Measurements from ENCODE around the gene LINC01488. TPM values are rescaled to one million over a fixed set of nuclear protein-coding genes. Genes with fewer than 3 reads are reported as not detected.

The LINC01488 gene
- polyA plus RNA-seq, 1 donor: not detected

DNA sequence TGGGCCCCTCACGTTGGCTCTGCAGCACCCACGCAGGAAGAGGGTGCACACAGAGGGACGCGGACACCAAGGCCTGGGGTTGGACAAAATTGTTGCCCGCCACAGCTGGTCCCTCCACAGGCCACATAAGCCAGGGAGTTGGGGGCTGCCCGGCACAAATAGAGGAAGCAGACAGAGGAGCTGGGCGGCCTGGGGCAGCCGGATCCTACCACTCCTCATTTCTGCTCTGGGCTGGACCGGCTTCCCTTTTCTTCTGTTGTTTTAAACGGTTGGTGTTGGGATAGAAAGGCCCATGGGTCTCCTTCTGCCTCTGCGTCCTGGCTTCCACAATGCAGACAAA lies 36.4 kb upstream of the LINC01488 start:
- no peak for DNase-seq

DNA sequence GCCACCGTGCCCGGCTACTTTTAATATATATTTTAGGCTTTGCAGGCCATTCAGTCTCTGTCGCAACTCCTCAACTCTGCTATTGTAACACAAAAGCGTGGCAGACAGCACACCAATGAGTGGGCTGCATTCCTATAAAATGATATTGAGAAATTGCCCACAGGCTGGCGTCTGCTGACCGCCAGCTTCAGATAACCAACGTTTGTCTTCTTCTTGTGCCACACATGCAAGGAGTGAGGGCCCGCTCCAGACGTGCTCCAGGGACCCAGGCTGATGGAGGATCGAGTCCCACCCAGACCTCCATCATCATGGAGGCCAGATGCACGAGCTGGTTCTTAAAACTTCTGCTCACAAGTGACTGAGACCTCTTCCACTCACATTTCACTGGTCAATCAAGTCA lies 35.4 kb upstream of the LINC01488 start:
- no peak for DNase-seq

DNA sequence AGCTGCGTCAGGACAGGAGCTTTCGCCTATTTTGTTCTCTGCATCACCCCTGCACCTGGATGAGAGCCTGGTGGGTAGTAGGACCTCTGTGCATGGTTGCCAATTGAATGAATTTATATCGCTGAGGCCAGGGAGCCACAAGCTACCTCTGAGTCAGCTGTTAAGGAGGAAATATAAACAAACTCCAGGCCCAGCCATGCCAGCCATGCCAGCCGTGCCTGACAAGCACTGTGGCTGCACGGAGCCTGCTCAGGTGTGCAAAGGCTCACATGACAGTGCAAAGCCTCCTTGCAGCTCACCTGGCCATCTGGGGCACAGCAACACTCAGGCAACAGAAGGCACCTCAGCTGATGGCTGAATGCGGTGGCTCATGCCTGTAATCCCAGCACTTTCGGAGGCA lies 33.7 kb upstream of the LINC01488 start:
- no peak for DNase-seq

DNA sequence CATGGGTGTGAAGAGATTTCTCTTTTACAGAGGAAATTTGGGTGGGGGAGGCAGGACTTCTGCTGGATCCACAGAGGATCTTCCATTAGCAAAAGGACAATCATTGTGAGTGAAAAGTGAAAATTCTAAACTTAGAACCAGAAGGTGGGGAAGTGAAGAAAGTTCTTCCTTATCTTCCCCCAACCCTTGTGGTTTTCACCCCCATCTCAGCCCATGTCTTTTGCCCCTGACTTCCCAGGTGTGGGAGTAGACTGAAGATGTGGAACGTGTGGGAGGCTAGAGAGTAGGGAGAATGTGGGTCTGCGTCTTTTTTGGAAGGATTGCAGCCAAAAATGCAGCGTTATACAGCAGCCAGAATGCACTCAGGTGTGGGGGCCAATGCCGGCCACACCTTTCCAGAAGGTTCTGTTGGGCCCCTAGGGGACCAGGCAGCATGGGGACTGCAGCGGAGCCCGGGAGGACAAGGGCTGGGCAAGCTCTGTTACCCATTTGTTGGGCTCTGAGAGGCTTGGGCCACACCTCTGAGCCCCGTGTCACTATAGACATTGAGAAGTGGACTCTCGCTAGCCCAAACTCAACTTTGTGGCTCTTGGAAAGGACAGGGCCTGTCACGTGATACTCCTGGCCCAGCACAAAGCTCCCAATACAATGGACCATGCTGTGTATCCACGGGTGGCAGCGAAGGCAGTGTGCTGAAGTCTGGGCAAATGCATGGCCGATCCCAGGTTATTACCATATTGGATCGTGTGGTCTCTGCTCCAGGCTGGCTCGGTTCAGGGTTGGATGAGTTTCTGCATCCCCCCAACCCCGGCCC lies 32.8 kb upstream of the LINC01488 start:
- no peak for DNase-seq

DNA sequence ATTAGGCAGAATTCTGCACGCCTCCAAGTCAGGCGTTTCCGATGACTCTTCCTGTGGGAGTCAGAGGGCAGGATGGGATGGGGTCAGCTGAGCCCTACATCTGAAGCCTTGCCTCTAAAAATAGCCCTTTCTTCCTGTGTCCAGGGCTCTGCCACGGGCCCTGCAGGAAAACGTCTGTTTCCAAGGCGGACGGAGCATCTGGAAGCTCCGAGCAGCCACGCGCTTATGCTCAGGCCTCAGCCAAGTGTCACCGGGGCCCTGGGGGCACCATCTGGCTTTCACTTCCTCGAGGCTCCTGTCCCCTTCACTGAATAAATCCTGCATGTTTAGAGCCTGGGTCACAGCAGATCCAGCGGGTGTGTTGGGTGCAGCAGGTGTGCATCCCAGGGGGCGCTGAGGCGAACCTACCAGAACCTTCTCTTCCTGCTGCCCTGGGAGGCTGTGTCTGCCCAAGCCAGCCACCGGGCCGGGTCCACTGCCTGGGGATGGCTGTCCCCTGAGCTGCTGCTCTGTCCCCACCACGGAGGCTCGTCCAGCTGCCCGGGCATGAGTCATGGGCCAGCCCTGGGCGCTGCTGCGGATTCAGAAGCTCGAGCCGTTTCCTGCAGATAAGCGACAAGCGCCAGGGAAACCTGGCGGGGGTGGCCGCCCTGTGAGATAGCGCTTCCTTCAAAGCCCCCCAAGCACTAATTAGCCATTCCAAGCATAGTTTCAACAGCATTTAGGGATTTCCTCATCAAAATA lies 32.0 kb upstream of the LINC01488 start:
- no peak for DNase-seq

DNA sequence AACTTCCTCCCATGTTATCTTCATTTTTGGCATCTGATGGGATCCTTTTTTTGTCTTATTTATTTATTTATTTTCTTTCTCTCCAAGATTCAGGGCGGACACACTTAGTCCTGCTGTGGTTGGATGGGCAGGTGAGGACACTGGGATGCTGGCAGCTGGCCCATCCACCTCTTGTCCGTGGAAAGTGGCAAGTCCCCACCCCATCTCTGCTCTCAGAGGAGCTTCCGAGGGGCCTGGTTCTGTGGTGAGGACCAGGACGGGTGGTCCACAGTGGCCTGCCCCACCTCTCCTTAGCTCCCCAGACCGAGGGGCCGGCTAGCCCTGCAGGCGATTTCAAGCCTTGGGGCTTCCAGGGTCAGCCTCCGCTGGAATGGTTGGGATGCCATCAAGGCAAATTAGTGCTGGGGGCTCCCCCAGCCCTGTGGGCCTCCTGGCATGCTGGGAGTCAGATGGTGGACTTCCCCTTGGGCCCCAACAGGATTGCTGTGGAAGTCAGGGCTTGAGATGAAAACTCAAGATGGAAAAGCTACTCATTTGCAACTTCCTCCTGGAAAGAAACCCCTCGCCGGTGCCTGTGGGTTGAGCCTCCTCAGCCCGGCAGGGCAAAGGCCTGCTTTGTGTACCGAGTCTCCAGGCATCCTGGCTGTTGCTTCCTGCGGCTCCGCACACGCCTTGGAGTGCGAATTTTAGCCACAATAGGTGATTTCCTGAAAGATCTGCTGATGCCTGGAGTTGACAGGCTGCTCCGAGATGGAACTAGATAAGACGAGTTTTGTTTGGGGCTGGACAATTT lies 31.2 kb upstream of the LINC01488 start:
- no peak for DNase-seq

DNA sequence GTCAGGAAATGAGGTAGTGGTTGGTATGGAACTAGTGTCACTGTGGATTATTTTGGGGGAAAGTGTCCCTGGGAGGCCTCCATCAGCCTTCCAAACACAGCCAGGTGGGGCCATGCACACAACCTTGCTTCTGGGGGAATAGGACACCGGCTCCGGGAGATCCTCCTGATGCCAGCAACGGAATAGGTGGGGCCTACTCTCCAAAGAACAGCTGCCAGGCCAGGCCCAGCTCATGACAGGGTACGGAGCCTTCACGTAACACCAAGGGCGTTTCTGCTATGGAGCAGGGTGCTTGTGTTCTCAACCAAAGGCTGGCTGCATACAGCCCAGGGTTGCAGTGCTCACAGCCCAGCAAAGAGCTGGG lies 30.6 kb upstream of the LINC01488 start:
- no peak for DNase-seq

DNA sequence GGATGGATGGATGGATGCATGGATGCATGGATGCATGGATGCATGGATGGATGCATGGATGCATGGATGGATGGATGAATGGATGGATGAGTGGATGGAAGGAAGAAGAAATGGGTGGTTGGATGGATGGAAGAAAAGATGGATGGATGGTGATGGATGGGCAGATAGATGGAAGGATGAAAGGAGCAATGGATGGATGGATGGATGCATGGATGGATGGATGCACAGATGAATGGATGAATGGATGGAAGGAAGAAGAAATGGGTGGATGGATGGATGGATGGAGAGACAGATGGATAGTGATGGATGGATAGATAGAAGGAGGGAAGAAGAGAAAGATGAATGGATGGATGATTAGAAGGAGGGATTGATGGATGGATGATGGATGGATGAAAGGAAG lies 30.2 kb upstream of the LINC01488 start:
- DNase-seq: no peak

DNA sequence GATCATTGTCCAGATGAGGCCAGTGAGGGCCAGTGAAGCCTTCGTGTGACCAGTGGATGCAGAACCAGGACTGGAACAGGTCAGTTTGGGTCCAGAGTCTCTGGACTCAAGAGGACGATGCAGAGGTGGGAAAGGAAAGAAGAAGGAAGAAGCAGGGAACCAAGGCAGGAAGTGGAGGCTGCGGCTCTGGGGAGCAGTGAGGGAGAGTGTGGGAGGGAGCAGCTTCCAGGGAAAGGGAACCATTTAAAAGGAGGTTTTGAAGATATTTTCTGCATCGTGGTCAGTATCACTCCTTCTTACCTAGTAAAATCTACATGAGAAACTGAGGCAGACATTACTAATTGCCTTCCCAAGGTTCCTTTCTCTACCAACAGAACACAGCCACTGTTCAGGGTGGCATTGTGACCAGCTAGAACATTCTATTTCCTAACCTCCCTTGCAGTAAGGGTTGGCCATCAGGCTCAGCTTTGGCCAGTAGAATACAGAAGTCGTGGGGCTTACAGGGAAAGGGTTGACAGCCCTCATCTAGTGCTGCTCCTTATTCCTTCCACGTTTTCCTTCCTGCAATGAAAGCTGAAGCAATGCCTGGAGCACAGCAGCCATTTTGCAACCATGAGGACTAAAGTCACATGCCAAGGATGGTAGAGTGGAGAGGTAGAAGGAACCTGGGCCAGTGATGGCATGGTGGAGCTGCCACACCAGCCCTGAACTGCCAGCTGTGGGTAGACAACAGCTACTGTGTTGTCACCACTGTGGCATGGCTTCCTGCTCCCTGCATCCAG lies 29.1 kb upstream of the LINC01488 start:
- DNase-seq: no peak

DNA sequence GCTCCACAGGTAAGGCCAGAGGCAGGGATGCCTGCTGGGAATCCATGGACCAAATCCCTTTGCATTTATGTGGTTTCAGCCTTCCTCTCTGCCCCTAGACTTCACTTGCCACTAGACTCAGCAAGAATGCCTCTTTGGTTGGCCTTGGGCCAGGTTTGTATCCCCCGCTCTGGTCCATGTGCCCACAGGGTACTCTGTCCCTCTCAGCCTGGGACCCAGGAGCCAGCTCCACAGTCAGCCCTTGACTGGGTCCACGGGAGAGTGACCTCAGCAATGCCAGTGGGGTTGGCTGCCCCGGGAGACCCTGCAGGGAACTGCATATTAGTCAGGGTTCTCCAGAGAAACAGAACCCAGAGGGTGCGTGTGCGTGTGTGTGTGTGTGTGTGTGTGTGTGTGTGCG lies 28.3 kb upstream of the LINC01488 start:
- no peak for DNase-seq

DNA sequence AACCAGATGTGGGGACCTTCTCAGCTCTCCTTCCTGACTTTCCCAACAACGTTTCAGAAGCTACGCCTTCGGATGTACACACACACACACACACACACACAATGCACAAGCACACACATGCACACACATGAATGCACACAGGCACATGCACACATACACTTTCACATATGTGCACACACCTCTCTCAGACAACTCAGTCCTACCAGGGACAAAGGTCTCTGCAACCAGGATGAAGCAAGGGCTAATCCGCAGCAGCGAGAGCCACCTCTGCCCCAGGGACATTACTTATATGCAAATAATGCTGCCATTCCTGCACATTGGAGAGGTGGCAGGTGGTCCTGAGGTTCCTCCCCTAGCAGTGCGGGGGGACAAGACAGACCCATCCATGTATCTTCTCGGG lies 27.4 kb upstream of the LINC01488 start:
- DNase-seq: no peak

DNA sequence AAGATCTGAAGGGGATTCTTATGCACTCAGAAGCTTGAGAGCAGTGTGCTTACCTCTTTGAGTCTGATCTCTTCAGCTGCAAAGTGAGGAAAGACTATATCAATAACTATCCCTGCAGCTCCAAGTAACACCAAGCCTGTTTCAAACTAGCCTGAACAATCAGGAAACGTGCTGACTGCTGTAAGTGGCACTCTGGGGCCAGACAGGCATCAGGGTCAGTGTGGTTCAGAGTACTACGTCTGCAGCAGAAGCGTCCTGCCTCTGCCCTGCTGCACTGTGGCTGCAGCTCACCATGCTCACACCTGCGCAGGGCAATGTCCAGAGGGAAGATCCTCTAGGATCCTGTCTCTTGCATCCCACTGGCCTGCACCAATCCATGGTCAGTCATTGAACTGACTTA lies 25.5 kb upstream of the LINC01488 start:
- DNase-seq: no peak

DNA sequence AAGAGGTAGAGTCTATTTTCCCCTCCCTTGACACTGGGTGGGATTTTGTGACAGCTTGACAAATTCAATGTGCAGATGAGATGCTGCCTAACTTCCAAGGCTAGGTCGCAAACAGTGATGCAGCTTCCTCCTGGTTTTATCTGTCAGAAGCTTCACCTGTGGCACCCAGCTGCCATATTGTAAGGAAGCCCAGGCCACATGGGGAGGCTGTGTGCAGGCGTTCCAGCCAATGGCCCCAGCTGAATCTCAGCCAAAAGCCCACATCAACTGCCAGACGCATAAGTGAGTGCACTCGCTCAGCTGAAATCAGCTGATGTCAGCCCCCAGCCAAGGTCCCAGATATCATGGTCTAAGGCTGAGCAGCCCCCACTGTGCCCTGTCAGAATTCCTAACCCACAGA lies 24.8 kb upstream of the LINC01488 start:
- DNase-seq: no peak

DNA sequence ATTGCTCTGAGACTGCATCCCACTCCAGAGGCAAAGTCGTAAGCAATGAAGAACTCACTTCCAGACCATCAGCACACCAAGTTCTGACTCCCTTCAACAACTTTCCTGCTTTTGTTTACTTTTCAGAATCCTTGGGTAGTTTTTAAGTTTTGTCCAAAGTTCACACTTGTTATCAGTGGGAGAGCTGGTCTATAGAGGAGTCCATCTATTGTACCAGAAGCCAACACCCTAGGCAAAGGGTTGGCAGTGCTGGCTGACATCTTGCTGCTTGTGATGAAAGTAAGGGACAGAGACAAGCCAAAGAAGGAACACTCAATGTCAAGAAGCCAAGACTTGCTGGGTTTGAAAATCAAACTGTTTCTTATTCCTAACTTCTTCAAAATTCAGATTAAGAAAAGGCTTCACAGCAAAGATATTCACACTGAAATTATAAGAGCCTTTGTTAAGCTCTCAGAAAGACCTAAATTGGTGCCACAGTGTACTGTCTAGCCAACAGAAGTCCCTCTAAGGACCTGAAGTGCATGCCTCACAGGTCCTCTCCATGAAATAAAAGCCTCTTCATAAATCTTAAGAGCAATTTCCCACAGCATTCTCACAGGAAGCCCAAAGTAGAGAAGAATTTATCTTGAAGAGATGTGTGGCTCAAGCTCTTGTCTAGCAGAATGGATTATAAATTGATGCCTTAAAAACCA lies 21.5 kb upstream of the LINC01488 start:
- no peak for DNase-seq

DNA sequence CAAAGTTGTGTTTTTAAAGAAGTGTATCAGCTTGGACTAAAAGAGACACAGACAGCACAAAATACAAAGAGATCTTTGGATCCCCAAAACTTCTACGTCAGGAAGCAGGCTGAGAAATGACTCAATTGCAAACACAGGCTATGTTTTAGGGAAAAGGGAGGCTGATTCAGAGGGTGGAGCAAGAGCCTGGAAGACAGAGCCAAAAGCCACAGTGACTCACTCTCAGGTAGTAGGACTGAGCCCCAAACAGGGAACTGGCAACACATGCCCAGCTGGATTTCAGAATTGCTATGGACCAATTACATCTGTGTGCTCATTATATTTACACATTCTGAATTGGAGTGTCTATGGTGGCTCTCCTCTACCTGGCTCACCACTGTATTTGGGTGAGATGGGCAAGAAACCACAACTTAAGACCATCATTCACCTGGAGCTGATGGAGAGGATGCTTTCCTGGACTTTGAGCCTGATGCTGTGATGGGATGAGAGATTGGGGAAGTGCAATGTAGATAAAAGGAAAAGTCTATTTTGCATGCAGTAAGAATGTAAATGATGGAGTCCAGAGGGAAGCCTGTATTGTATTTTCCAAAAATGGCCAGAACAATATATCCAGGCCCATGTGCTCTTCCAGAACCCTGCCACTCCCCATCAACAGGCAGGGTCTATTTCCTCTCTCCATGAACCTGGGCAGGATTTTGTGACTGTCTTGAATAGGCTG lies 20.8 kb upstream of the LINC01488 start:
- no peak for DNase-seq

DNA sequence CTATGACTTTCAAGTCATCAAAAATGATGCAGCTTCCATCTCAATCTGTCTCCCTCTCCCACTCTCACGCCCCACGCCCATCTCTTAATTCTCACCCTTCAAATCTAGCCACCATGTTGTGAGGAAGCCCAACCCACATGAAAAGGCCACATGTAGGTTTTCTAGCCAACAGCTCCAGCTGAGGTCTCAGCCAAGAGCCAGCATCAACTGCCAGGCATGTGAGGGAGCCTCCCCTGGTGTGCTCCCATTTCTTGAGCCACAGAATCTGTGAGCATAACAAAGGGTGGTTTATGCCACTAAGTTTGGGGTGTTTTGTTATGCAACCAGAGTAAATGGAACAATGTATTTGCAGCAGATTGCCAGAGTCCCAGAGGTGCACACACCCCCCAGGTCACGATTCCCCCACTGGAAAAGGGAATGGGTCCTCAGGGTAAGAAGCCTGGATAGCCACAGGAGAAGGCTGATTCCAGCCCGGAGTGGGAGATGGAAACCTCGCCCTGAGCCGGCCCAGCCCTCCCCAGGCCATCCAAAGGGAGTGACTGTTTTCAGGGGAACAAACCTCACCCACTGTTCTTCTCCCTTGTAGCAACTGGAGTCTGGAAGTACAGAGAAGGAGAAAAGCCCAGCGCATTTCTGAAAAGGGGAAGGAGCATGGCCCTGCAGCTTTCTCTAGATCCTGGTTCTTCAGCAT lies 20.0 kb upstream of the LINC01488 start:
- DNase-seq: no peak

DNA sequence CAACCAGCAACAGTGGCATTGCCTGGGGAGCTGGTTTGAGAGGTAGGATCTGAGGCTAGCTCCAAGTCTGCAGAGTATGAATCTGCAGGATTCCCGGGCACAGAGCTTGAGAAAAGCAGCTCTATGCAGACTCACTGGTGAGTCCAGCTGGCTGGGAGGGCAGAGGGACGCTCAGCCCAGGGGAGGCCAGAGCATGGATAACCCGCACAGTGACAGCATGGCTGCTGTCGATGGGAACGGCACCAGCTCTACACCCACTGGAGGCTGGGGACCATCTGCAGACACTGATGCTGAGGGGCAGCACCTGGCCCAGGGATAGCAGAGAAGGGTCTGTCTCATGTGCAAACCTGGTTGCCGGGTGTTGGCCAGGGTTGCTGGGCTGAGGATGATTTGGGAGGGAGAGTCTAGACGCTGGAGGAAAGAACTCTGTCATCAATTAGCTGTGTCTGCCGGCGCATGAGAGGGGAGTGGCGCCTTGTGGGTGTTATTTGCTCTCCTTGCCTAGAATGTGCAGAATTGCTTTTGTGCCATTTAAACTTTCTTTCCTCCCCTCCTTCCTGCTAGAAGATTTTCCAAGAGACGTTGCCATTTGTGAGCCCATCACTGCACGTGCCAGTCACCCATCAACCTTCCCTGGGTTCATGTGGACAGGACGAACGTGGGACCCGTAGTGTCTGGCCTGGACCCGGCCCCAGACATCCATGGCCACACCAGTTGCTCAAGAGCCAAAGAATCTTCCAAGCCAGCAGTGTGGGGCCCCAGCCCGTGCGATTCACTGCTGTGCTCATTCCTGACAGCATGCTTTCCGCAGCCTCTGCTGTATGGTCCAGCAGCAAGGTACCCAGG lies 19.1 kb upstream of the LINC01488 start:
- DNase-seq: no peak

DNA sequence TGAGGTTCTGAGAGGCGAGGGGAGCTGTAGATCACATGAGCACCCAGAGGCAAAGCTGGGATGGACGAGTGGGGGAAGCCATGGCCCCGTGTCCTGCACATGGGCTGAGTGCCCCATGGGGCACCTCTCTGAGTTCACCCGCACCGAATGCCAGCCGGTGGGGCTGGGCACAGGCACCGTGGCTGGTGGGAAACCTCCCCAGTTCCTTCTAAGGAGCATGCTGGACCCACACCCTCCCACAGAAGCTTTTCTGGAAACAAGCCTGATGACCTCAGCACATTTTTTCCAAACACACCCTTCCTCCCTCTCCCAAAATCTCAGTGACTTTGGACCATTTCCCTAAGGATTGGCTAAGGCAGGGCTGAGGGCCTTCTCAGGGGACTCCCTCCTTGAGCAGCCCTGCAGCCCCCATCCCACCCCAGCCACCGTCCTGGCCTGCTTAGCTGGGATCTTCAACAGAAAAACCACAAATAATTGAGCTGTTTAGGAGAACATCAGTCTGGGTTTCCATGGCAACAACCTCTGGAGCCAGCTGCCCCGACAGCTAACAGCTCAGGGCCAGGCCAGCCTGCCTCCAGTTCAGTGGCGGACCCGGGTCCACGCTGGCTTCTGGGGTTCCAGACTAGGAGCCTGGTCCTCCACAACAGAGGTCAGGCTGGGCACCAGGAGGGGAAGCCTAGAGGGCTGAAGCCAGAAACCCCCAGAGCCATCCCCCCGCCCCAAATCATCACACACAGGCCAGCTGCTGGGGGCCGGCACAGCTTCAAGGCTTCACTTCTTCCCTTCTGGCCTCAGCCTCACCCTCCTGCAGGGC lies 18.1 kb upstream of the LINC01488 start:
- peak; percentile 70 for DNase-seq

Measured in left kidney (tissue), 2 donors.